GM10266 (cell line): Measurements from ENCODE around the gene UTS2R.

Source experiments
- DNase-seq: peaks from one replicate; pipeline ENCODE4 v3.0.0; 2012; ENCODE audit errors: extremely low spot score
- TF ChIP-seq, protein P1 (sequence below): IDR thresholded peaks from 2 replicates; pipeline ENCODE4 v1.5.1; 2012; ENCODE audit warnings: mild to moderate bottlenecking, low read depth; ENCODE audit not compliant: control insufficient read depth, insufficient read depth; ENCODE audit errors: missing control alignments

Gene UTS2R

DNA sequence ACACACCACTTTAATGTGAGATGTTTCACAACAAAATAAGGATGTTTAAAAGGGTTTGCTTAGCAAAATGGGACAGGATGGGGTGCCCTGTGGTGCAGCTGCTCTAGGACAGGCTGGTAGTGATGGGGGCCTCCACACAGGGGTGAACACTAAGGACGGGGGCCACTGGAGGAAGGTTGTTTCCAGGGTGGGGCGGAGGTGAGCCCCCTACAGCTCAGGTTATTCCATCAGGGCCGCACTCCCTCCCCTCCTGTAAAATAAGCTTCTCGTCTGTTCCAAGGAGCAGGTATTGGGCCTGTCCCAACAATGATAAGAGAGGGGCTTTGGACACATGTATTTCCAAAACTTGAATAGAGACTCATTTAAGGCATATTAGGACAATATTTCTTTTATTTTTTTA lies 44.7 kb downstream of the UTS2R start:
- TF ChIP-seq, protein P1, sequence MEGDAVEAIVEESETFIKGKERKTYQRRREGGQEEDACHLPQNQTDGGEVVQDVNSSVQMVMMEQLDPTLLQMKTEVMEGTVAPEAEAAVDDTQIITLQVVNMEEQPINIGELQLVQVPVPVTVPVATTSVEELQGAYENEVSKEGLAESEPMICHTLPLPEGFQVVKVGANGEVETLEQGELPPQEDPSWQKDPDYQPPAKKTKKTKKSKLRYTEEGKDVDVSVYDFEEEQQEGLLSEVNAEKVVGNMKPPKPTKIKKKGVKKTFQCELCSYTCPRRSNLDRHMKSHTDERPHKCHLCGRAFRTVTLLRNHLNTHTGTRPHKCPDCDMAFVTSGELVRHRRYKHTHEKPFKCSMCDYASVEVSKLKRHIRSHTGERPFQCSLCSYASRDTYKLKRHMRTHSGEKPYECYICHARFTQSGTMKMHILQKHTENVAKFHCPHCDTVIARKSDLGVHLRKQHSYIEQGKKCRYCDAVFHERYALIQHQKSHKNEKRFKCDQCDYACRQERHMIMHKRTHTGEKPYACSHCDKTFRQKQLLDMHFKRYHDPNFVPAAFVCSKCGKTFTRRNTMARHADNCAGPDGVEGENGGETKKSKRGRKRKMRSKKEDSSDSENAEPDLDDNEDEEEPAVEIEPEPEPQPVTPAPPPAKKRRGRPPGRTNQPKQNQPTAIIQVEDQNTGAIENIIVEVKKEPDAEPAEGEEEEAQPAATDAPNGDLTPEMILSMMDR, result no peak
- no peak for DNase-seq

- DNase-seq, result no peak
- TF ChIP-seq, protein P1, result no peak
Observed at GRCh38 chr17:82416771-82417170, 45.2 kb downstream of the UTS2R start.

- peak; percentile 99 for DNase-seq
- TF ChIP-seq, protein P1, result no peak
Observed at GRCh38 chr17:82418001-82418986, 46.7 kb downstream of the UTS2R start, which contains the start of the genes HEXD and OGFOD3. Gene HEXD, plus strand, starts transcription at chr17:82418347. Its CDS starts 1,453 bp downstream, at chr17:82419800. Gene OGFOD3, minus strand, starts transcription at chr17:82418586. Its CDS starts 101 bp downstream, at chr17:82418485.

DNA sequence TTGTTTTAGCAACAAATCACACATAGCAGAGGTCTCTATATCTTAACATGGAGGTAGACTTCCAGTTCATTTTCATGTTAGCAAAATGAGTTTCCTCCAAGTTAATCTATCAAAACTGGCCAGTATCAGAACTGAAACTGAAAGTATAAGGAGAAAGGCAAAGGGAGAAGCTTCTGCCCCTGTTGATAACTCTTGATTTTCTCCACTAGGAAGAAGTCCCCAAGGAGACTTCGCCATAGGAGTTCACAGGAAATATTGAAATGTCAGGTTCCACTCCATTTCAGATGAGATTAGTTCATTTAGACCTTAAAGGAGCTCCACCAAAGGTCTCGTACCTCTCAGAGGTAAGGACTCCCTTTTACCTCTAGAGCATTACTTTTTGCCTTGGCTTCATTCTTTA lies 48.0 kb downstream of the UTS2R start:
- TF ChIP-seq, protein P1, result no peak
- DNase-seq, result no peak

DNA sequence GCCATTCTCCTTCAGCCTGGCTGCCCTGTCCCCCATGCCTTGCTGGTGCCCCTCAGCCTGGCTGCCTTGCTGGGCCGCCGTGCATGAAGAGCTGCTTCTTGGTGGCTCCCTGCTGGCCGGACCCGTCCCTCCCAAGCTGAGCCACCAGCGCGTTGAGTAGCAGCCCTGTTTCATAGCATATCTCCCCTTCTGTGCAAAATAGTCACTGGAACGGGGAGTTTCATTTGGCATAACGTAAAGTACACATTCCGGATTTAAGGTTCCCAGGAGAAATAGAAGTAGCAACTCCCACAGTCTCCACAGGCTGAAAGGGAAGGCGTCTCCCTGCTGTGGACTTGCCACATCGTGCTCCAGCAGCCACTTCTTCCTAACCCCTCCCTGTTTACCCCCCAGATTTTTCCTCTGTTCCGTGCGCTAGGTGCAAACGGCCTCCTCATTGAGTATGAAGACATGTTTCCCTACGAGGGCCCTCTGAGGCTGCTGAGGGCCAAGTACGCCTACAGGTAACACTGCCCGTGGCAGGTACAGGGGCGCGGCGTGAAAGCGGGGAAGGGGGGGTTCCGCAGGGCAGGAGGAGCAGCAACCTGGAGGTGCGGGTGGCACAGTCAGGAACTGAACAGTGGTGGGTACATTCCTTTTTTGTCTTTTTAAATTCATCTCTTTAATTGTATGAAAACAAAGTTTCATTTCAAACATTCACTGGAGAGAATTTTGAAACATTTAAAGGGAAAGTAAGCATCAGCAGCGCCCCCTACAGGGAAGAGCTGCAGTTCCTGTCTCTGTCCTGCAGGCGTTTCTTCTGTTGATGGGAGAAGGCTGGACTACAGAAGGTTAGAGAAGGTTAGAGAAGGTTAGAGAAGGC lies 52.7 kb downstream of the UTS2R start:
- TF ChIP-seq, protein P1, result peak; percentile 61

DNA sequence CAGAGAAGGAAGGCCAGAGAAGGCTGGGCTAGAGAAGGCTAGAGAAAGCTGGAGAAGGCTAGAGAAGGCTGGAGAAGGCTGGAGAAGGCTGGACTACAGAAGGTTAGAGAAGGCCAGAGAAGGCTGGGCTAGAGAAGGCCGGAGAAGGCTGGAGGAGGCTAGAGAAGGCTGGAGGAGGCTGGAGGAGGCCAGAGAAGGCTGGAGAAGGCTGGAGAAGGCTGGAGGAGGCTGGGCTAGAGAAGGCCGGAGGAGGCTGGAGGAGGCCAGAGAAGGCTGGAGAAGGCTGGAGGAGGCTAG lies 53.2 kb downstream of the UTS2R start:
- TF ChIP-seq, protein P1, result no peak

More for the DNA sequence above, 52.7 kb downstream of the UTS2R start:
- peak; percentile 65 for DNase-seq

More for the DNA sequence above, 53.2 kb downstream of the UTS2R start:
- no peak for DNase-seq
